ENCODE results near the gene LRRC49.

Gene LRRC49

DNA sequence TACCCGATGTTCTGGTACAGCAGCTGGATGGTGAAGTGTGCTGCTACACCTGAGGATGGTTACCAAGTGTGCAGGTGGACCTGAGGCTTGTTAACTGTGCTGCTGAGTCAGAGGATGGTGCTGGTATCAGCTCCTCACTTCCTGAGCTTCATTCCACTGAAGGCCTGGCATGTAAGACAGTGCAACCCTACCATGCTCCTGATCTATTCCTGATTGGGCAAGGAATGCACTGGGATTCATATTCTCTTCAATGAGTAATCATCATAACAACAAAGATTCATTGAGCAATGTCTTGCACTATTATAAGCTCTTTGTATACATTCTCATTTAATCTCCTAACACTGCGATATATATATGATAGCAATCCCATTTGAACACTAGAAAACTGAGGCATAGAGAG lies 159.7 kb downstream of the LRRC49 start:
- no peak for DNase-seq (ENCODE audit: low read depth)

DNA sequence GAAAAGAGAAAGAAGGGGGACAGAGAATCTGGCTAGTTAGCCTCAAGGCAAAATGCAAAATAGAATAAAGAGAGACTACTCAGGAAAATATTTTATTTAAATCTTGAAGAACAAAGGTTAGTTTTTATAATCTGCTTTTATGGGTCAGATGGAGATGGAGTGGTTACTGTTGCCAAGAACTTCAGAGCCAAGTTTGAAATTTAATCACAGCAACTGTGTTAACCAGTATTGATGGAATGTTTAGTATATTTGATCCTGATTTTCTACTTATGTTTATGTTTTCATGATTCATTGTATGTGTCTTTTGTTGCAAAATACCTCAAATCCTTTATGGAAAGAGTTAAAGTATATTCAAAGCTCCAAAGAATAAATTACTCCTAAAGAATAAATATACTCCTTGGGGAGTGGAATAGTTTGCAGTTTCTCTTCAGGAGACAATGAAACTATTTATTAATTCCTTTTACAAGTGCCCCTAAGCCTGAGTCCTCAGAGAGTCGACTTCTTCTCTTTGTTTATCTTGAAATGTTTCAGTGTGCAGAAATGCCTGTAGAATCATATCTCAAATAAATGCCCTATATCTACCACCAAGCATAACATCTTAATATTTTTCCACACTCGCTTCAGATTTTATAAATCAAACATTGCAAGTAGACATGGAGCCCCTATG lies 161.8 kb downstream of the LRRC49 start:
- no peak for DNase-seq (ENCODE audit: low read depth)

DNA sequence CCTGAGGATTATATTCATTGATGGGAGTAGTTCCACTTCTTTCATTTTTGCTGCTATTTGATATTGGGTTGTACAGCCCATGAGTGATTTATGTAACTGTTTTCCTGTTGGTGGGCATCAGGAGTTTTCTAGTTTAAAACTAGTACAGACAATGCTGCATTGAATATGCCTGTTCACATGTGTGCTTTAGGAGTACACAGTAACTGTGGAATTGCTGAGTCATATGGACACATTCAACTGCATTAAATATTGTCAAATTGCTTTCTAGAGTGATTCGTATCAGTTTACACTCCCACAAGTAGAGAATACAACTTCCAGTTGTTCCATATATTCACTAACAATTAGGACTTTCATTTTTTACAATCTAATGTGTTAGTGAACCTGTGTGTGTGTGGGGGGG lies 162.8 kb downstream of the LRRC49 start:
- no peak for DNase-seq (ENCODE audit: low read depth)

- no peak for DNase-seq (ENCODE audit: low read depth)
Measured at GRCh38 chr15:71056111-71056510, 163.5 kb downstream of the LRRC49 start.

DNA sequence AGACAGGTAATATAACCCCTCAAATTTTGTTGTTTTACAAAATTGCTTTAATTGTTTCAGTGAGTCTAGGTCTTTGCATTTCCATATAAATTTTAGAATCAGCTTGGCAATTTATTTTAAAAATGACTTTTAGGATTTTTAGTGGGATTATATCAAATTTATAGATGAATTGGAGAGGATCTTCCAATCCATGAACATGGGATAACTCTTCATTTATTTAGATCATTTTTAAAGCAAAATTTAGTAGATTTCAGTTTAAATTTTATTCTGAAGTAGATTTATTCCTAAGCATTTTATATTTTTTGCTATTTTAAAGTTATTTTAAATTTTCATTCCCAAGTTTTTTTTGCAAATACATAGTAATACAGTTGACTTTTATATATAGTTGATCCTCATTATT lies 164.5 kb downstream of the LRRC49 start:
- DNase-seq (ENCODE audit: low read depth): no peak

GRCh38 chr15:71057581-71057980 lies 165.0 kb downstream of the LRRC49 start:
- no peak for DNase-seq (ENCODE audit: low read depth)

DNA sequence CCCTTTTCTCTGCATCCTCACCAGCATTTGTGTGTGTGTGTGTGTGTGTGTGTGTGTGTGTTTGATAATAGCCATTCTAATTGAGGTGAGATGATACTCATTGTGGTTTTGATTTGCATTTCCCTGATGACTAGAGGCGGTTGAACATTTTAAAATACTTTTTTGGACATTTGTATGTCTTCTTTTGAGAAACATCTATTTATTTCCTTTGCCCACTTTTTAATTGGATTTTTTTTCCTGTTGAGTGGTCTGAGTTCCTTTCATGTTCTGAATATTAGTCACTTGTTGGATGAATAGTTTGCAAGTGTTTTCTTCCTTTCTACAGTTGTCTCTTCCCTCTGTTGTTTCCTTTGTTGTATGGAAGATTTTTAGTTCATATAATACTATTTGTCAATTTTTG lies 168.4 kb downstream of the LRRC49 start:
- DNase-seq (ENCODE audit: low read depth): no peak

- no peak for DNase-seq (ENCODE audit: low read depth)
Measured at GRCh38 chr15:71066983-71067382, 174.4 kb downstream of the LRRC49 start.

DNA sequence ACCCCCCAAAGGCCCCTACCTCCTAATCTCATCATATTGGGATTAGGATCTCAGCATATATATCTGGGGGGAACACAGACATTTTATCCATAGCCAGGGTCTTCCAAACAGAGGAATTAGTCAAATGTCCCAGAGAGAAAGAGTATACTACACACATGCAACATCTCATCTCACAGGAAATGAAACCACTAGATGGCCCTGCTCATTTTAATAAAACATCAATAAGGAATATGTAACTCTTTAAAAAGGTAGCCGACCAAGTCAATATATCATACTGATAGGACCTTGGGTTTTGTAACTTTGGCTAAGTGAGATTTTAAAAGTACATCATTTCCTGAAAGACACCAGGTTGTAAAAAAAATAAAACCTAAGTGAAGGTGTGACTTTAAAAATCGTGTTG lies 177.1 kb downstream of the LRRC49 start:
- no peak for DNase-seq (ENCODE audit: low read depth)

DNA sequence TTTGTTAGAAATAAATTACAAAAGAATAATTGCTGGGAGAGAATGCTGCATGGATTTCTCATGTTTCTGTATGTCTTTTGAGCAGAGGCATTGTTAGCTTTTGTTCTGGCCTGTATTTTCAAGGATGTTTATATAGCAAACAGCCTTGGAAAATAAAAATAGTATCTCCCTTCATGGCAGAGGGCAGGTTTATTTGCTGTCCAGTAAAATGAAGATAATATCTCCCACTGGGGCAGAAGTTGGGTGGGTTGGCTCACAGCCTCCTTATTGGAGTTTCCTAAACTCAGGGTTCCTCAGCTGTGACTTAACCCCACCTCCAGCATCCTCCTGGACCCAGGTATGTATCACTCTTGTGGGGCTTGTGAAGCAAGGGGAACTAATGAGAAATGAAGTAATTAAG lies 178.9 kb downstream of the LRRC49 start:
- no peak for DNase-seq (ENCODE audit: low read depth)

DNA sequence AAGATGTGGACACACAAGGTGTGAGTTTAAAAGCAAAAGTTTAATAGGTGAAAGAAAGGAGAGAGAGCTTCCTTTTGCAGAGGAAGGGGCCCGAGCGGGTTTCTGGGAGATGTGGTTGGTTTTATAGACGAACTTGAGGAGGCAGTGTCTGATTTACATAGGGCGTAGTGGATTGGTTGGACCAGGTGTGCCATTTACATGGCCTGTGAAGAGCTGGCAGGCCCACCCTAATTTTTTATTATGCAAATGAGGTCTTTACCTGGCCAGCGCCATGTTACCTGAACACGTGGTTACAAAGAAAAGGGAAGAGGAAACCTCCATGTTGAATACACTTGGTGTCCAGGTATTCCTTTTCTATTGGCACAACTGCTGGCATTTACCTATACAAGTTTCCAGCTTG lies 179.8 kb downstream of the LRRC49 start:
- DNase-seq (ENCODE audit: low read depth): no peak

DNA sequence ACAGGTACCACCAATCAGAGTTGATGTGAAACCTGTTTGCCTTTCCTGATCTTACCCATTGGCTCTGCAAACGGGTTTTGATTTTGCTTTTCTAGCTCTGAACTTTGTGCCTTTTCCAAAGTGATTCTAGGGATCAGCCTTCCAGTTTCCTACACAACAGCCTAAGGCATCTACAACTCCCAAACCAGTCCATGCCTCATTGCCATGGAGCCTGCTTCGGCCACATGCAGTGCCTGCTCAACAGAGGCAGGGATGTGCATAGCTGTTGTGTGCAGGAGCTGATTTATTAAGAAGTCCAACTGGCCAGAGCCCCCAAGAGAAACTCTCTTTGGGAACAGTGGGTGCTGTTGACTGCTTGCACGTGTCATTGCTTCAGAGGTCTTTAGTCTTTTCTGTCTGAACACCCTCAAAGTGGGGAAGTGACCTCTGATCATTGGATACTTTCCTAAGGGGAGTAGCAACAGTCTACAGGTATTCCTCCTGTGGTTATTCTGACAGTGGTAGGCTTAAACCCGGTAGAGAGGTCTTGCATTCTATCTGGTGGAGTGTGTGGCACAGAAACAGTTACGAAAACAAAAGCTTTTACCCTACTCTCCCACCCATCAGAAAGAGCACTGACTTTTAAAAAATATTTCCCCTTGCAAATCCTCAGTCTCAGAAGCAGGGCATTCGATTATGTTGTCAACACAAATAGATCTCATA lies 186.0 kb downstream of the LRRC49 start:
- no peak for DNase-seq (ENCODE audit: low read depth)

DNA sequence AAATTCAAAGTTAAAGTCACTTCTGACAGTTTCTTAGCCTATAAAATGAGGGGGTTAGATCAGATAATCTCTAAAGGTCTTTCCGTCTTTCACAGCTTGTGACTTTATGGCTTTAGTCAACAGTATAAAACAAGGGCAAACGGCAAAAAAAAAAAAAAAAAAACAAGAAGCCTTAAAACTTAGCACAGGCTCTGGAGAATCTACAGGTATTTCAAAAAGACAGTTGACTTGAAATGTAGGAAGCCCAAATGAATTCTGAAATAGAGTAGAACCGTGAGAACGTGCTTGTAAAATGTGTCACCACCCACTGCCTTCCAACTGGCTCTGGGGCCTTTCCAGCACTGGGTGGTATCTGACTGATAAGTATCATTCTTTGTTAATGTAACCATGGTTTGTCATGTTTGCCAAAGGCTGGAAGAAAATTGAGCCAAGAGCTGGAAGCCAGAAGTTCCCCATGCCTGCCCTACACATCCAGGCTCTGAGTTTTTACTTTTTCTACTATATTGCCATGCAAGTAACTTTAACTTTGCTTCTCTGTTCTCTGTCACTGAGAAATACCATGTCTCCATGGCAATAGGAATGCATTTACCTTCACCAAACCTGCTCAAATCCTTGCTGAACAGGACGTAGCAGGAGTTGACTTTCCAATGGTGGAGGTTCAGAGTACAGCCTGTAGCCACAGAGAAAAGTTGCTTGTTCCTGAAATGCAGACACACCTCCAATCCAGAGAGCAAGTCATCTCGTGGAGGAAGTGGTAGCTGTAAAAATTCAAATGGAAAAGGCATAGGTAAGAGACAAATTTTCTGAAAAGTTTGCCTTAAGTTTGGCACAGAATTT lies 186.8 kb downstream of the LRRC49 start:
- no peak for DNase-seq (ENCODE audit: low read depth)

DNA sequence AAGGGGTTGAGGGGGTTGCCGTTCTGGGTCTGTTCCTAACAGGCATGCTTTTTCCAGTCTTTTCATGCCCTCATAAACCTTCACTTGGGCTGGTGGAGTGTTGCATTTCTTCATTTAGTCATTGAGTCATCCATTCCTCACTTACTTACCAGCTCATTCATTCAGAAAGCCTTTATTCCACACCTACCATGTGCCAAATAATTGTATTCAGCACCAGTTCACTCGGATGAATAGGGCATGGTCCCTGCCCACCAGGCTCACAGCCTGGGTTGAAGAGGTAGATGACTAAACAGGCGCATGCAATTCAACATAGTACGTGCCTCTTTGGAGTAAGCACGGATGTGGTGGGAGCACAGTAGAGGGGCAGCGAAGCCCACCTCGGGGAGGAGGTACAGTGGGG lies 187.5 kb downstream of the LRRC49 start:
- no peak for DNase-seq (ENCODE audit: low read depth)

DNA sequence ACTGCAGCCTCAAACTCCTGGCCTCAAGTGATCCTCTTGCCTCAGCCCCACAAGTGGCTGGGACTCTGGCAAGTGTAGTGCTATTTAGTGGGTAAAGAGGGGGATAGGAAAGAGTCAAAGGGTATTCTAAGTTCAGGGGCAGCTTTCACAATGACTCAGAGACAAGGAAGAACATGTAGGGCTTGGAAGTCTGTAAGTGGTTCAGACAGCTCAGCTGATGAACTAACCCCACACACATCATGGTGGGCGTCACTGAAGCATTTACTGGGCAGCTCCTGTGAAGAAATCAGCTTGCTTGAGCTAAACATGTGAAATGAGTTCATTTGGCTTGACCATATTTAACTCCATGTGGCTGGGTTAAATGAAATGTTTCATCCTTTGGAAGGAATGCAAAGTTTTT lies 188.1 kb downstream of the LRRC49 start:
- DNase-seq (ENCODE audit: low read depth): no peak

- DNase-seq (ENCODE audit: low read depth): no peak
Measured at GRCh38 chr15:71082803-71083202, 190.2 kb downstream of the LRRC49 start.

DNA sequence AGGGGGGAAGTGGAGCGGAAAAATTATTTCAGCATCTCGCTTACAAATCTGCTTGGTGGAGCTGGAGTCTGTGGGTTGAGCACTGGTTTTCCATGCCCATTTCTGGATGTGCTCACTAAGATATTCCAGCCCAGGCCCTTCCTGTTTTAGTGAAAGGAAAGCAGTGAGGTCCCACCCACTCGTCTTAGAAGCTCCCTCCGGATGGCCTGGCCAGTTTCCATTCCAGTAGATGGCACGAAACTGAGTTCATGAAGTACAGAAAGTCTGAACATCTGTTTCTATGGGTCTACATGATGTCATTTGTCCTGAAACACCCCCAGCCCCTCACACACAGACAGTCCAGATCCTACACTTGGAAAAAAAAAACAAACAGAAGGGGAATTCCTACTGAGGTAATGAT lies 190.7 kb downstream of the LRRC49 start:
- no peak for DNase-seq (ENCODE audit: low read depth)

- DNase-seq (ENCODE audit: low read depth): no peak
Measured at GRCh38 chr15:71084264-71084663, 191.6 kb downstream of the LRRC49 start.

GRCh38 chr15:71085809-71086208 lies 193.2 kb downstream of the LRRC49 start:
- no peak for DNase-seq (ENCODE audit: low read depth)

GRCh38 chr15:71088155-71088554 lies 195.5 kb downstream of the LRRC49 start:
- DNase-seq (ENCODE audit: low read depth): no peak

DNA sequence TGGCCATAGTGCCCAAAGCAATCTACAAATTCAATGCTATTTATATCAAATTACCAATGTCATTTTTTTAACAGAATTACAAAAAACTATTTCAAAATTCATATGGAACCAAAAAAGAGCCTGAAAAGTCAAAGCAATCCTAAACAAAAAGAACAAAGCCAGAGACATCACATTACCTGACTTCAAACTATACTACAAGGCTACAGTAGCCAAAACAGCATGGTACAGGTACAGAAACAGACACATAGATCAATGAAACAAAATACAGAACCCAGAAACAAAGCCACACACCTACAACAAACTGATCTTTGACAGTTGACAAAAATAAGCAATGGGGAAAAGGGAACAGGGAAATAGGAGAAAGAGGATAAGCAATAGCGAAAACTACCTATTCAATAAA lies 196.1 kb downstream of the LRRC49 start:
- no peak for DNase-seq (ENCODE audit: low read depth)

DNA sequence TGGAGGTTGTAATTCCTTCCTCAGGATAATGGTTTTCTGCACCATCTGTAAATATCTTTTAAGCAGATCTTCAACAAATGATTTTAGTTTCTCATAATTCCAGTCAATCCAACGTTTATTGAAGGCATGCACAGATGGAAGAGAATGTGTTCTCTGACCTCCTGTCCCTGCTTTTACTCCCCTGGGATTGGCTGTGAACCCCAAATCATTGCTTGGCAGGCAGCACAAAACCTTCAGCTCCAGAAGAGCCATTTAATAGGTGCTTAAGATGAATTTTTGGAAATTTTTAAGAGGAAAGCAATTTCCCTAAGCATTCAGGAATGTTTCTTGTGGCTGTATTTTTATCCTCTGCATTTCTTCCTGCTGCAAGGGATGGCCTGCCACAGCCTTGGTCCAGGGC lies 197.2 kb downstream of the LRRC49 start:
- no peak for DNase-seq (ENCODE audit: low read depth)

GRCh38 chr15:71091601-71092000 lies 199.0 kb downstream of the LRRC49 start:
- no peak for DNase-seq (ENCODE audit: low read depth)
